ENCODE results near the gene PTPMT1. TPM values are rescaled to one million over a fixed set of nuclear protein-coding genes. Genes with fewer than 3 reads are reported as not detected.
A peak's percentile ranks its signal among the peaks of the same experiment; 100 is the strongest.

Gene PTPMT1
- polyA plus RNA-seq, 4 donors, result 50.1 to 59.8 (median 57.8) TPM

DNA sequence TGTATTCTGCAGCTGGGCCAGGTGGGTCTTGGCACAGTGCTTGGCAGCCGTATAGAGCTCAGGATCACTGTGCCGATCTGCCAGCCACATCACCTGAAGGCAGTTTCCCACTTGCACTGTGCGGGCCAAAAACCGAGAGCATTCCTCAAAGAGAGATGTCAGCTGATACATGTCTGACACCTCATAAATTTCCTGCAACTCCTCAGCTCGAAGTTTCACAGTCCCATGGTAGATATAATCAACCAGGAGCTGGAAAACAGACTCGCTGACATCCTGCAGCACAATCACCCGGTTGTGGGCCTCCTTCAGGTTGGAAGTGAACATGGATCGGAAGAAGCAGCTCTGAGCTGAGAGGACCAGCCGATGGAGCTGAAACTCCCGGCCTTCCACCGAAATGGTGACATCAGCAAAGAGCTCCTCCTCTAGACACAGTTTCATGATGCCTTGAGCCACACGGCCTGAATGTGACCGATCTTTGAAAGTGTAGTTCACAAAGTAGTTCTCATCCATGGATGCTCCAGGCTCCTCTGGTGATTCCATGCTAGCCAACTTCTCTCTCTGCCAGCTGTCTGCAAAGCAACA is 12.2 kb downstream of the PTPMT1 start:
- DNase-seq (ENCODE audit: low read depth in 4 of 4, low spot score in 3 of 4), result no peak

DNA sequence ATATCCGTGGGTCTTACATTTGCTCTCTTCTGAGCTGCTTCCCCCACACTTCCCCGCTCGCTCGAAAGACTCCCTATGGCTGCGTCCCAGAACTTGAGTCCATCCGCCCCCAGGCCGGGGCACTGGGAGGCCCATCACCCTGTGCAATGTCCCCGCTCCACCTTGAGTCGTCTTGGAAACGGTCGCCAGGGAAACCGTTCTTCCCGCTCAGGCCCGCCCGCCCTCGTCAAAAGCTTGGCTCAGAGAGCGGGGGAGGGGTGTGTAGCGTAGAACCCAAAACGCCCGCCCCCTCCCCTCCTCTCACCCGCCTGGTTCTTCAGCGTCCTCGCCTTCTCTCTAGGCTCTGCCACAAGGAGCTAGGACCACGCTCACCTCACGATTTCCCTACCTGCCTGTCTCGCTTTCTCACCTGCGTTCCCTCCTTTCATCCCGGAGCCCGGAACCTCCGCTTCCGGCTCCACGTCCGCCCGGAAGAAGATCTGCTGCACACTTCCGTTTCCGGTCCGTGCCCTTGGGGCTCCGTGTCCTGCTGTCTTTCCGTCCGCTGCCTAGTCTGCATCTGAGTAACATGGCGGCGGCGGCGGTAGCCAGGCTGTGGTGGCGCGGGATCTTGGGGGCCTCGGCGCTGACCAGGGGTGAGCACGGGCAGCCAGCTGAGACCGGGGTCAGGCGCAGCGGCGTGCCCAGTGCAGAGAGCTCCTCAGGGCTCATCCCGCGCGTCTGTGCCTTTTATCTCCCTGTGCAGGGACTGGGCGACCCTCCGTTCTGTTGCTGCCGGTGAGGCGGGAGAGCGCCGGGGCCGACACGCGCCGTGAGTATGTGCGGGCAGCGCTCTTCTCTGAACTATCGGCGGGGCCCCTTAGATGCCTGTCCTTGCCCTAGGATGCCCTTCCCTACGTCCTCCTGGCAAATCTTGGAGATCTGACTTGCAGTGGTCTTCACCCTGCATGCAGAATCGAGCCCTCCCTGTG is 13.4 kb downstream of the PTPMT1 start, which contains the start of the genes KBTBD4 and NDUFS3:
Gene KBTBD4 (minus strand): TSS at position 447 of the 971 bp plus-strand sequence. CDS start 19 bp downstream, at position 428.
Gene NDUFS3 (plus strand): TSS at position 551 of the 971 bp plus-strand sequence. CDS start 18 bp downstream, at position 569.
- peak; percentile 85 to 91 (median 87) for DNase-seq (ENCODE audit: low read depth in 4 of 4, low spot score in 3 of 4)

DNA sequence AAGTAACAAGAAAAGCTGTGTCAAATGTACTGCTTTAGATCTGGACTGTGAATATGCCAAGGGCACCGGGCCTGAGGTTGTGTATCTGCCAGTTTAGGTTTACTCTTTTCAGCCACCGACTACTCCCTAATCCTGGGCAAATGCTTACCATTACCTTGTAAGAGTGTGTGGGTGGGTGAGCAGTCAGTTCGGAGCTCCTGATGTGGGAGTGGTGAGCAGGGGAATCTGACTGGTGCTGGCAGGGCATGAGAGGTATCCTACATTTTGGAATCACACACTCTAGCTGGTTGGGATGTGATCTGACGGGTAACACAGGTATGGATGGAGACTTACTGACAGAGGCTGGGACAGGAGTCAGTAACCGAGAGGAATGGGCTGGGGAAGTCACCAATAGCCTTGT is 18.4 kb downstream of the PTPMT1 start:
- no peak for DNase-seq (ENCODE audit: low read depth in 4 of 4, low spot score in 3 of 4)

DNA sequence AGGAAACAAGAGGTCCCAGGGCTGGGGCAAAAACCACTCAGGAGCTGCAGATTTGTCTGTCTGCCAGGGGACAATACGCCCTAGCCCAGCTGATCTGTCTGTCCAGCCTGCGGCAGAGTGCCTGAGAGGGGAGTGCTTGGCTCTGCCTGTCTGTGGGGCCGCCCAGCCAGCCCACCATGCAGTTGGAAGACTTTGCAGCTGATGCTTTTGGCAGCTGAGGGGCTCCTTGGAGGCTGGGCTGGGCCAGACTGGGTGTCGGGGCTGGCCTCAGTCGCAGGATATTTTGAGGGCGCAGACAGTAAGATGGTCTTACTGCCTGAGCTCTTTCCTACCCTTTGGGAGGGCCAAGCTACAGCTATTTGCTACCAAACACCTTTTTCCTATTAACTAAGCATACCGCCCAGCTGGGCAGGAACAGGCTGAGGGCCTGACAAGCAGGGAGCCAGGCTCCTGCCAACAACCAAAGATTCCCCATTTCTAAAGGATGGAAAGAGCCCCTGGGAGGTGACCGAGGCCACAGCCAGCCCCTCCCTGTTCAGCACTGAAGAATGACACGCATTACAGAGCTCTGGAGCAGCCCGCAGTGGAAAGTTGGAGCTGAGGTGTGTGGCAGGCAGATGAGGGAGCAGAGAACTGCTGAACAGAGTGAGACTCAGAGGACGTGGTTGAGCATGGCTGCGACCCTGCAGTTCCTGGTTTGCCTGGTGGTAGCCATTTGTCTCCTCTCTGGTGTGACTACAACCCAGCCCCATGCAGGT is 20.9 kb downstream of the PTPMT1 start, which contains the start of gene FAM180B:
Gene FAM180B (plus strand): TSS at position 581 of the 758 bp plus-strand sequence. CDS start 91 bp downstream, at position 672.
- no peak for DNase-seq (ENCODE audit: low read depth in 4 of 4, low spot score in 3 of 4)

GRCh38 chr11:47587039-47587716 is 21.8 kb downstream of the PTPMT1 start:
- no peak for DNase-seq (ENCODE audit: low read depth in 4 of 4, low spot score in 3 of 4)

- DNase-seq (ENCODE audit: low read depth in 4 of 4, low spot score in 3 of 4), result no peak
Observed at GRCh38 chr11:47587723-47588326, 22.4 kb downstream of the PTPMT1 start.

DNA sequence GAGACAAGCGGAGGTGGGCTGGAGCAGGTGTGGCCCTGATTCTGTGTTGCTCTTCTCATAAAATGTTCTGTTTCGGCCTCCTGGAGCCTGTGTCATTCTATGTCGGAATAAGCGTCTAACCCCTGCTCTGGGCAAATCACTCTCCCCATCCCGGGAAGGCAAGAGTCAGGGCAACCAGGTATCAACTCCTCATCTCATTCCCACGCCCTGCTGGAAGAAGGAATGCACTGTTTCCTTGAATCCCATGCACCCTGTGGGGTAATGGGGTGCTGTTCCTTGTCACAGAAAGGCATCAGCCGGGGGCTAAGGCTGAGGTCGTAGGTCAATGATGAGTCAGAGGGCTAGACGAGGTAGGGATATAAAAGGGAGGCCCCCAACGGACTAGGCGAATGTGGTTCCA is 23.7 kb downstream of the PTPMT1 start:
- no peak for DNase-seq (ENCODE audit: low read depth in 4 of 4, low spot score in 3 of 4)

DNA sequence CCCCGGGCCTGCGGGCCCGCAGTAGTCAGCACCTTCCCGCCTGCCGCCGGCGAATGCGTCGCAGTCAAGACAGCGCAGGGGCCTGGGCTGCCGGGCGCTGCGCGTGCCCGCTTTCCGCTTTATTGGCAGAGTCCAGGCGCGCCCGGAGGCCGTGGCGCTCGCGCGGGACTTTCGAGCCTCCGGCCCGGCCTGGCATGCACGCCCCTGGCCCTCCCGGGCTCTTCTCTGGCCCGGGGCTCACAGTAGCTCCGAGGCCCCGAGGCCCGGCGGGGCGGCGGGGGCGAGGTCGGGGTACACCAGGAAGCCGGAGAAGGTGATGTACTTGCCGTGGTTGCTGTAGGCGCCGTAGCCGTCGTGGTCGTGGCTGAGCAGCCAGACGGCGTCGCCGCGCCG is 24.2 kb downstream of the PTPMT1 start:
- DNase-seq (ENCODE audit: low read depth in 4 of 4, low spot score in 3 of 4), result no peak

DNA sequence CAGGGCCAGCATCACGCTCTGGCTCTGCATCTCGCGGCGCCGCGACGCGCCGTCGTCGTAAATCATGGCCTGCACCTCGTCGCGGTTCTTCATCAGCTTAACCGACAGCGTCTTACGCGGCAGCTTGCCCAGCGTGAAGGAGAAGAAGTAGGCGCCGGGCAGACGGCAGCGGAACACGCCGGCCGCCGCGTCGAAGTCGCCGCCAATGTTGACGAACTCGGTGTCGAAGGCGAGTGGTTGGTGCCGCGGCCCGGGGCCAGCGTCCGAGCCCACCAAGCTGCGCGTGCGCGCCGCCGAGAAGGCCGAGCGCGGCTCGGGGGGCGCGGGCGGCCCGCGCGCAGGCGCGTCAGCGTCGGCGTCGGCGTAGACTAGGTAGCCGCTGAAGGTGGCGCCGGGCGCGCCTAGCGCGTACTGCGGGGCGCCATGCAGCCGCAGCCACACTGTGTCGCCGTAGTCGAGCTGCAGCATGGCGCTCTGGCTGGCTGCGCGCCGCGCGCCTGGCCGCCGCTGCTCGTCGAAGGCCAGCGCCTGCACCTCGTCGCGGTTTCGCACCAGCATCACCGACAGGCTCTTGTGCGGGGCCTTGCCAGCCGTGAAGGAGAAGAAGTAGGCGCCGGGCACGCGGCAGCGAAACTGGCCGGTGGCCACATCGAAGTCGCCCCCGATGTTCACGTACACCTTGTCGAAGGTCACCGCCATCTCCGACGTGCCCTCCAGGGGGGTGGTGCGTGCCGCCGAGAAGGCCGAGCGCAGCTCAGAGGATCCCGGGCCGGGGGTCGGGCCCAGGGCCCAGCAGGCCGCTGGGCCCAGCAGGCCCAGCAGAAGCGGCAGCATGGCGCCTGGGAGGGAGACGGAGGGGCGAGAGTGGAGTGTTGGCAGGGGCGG is 24.8 kb downstream of the PTPMT1 start:
- peak in 1 of 4 donors; percentile 75 for DNase-seq (ENCODE audit: low read depth in 4 of 4, low spot score in 3 of 4)

DNA sequence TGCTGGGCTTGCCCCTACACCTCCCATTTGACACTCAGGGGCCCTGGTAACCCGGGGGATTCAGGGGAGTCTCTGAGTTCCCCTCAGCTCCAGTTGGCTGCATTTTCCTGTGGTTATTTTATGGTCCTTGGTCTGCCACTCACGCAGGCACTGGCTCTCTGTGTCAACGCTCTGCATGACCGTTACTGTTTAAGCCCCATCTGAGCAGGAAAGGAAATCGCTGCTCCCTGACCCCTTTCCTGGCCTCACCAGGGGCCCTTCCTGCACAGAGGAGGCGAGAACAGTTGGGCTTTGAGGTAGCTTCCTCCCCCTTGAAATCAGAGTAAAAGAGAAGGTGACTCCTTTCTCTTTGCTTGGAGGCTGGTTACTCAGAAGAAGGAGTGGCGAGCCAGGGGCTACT is 26.4 kb downstream of the PTPMT1 start:
- DNase-seq (ENCODE audit: low read depth in 4 of 4, low spot score in 3 of 4), result no peak

DNA sequence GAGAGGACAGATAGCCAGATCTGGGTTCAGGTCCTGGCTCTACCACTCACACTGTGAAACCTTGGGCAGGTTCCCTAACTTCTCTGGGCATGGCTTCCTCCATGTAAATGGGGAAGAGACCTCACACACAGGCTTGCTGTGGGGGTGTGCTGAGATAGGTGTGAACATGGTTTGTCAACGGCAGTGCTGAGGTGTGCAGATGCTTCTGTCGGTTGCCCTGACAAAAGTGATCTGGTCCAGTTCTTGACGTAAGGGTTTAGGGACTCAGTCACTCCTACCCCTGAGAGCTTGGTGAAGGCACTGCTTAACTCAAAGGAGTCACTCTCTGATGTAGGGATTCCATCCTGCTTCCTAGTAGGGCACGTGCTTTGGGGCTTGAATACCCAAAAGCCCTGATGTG is 26.9 kb downstream of the PTPMT1 start:
- no peak for DNase-seq (ENCODE audit: low read depth in 4 of 4, low spot score in 3 of 4)

- DNase-seq (ENCODE audit: low read depth in 4 of 4, low spot score in 3 of 4), result no peak
Observed at GRCh38 chr11:47592970-47593369, 27.6 kb downstream of the PTPMT1 start.

DNA sequence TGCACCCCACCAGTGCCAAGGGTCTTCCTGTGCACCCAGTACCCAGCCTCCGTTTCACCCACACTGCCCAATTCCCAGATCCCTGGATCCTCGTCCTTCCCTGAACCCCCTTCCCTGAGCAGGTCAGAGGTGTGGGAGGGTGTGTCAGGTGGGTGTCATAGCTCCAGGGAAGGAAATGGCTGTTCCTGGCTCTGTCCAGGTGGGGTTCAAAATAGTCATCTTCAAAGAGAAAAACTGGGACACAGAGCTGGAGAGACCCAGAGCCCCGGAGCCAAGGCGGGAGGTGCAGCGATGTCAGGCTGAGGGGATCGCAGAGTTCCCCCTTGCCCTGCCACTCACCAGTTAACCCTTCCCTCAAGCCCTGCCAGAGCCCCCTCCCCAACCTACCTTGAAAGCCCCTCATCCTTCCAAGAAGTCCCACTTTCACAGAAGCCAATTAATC is 28.1 kb downstream of the PTPMT1 start:
- no peak for DNase-seq (ENCODE audit: low read depth in 4 of 4, low spot score in 3 of 4)

DNA sequence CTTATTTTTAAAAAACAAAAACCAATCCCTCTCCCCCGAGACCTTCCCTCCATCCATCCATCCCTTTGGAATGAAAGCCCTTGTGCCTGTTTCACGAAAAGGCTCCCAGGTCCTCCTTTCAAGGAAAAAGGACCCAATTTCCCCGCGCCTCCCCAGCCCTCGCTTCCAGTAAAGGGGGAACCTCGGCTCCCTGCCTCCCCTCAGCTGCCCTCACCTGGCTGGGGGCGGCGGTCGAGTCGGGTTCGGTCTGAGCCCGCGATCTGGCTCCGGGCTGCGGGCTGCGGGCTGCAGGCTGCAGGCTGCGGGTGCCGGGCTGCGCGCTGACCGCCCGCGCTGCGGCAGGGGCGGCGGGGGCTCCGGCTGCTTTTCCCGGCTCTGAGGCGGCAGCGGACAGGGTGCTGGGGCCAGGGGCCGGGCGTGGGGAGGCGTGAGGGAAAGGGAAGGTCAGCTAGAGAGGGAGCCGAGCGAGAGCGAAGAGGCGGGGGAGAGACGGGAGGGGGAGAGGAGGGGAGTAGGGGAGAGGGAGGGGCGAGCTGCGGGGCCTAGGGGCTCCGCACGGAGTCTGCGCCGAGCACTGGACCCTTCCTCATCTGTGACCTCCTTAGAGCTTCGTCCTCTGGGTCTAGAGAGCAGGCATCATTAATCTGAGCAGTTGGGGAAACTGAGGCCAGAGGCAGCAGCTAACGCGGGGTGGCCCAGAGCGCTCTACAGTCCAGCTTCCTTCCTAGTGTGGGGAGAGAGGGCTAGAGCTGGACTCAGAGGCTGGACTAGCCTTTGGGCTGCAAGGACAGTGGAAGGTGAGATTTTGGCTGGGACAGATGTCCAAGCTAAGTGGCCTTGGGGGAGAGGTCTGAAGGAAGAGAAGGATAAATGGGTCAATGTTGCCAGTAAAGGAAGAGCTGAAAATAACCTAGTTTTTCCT is 28.8 kb downstream of the PTPMT1 start, which contains the start of gene C1QTNF4:
Gene C1QTNF4 (minus strand): TSS at position 478 of the 922 bp plus-strand sequence. CDS start 3,601 bp downstream, outside the sequence.
- DNase-seq (ENCODE audit: low read depth in 4 of 4, low spot score in 3 of 4), result no peak

DNA sequence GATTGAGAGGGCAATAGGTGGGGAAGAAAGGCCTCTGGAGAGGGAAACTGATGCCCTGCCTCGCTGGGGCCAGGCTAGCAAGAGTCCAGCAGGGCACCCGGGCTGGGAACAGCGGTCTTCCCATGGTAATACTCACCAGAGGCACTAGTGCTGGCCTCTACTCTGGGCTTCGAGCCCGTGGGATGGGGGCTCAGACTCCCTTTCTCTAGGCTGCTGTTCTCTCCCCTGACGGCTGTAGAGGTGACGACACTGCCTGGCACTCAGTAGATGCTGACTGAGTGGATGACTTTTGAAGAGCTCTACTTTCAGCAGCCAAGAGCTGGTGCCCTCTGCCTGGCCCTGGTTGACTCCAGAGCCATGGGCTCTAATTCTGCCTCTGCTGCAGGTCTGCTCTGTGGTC is 29.6 kb downstream of the PTPMT1 start:
- DNase-seq (ENCODE audit: low read depth in 4 of 4, low spot score in 3 of 4), result no peak

- no peak for DNase-seq (ENCODE audit: low read depth in 4 of 4, low spot score in 3 of 4)
Observed at GRCh38 chr11:47595967-47596366, 30.6 kb downstream of the PTPMT1 start.

GRCh38 chr11:47599902-47600301 is 34.5 kb downstream of the PTPMT1 start:
- no peak for DNase-seq (ENCODE audit: low read depth in 4 of 4, low spot score in 3 of 4)

DNA sequence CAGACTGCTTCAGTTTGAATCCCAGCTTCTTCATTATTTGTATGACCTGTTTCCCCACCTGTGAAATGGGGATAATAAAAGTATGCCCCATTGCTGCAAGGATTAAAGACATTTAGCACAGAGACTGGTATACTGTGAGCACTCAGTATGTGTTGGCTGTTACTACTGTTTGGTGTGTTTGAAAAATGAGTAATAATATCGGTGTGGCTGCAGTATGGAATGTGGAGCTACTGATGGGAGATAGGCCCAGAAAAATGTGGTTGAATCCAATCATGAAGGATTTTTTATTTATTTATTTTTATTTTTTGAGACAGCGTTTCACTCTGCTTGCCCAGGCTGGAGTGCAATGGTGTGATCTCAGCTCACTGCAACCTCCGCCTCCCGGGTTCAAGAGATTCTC is 37.9 kb downstream of the PTPMT1 start:
- no peak for DNase-seq (ENCODE audit: low read depth in 4 of 4, low spot score in 3 of 4)

Measured in right renal pelvis (tissue), 4 donors.